WTC11 (cell line): ENCODE measurements around the gene SDHC.

Source experiments
- CREB1 ChIP-seq: sonication (generic); formaldehyde crosslinking; IDR thresholded peaks from 2 replicates; pipeline ENCODE4 v1.8.0; 2023; ENCODE audit warnings: mild to moderate bottlenecking, missing genetic modification reagents
- NR3C1 ChIP-seq: sonication (generic); formaldehyde crosslinking; conservative IDR thresholded peaks from 2 replicates; pipeline ENCODE4 v1.8.1; 2023; ENCODE audit warnings: low read depth, mild to moderate bottlenecking, missing genetic modification reagents

DNA sequence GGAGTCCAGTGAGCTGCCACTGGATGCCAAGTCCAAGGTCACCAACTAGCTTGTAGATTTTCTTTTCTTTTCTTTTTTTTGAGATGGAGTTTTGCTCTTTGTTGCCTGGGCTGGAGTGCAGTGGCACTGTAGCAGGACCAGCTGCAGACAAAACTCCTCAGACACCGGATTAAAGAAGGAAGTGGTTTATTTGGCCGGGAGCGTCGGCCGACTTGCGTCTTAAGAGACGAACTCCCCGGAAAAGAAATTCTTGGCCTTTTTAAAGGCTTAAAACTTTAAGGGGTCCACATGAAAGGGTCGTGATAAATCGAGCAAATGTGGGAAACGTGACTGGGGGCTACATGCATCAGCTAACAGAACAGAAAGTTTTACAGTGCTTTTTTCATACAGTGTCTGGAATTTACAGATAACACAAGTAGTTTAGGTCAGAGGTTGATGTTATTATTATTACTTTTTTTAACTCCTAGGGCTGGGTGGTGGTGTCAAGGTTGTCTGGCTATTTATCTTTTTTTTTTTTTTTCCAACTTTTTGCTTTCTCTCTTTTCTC is 89.9 kb downstream of the SDHC start:
- TF ChIP-seq NR3C1 (CRISPR knock-in tag) (no peak), CREB1 (no peak)
